HepG2 (cell line): ENCODE results near the gene TPPP3.

Source experiments
- CSRNP2 ChIP-seq: sonication (generic); formaldehyde crosslinking; conservative IDR thresholded peaks from 2 replicates; pipeline ENCODE4 v1.8.0; 2022; ENCODE audit warnings: low read depth, missing genetic modification reagents
- CTCF ChIP-seq: sonication (generic); formaldehyde crosslinking; IDR thresholded peaks from 2 replicates; pipeline ENCODE4 v1.5.0; 2020; ENCODE audit warnings: mild to moderate bottlenecking, missing genetic modification reagents, moderate library complexity
- EP300 ChIP-seq, 3 experiments: sonication (generic) in 1 of 3; formaldehyde crosslinking in 1 of 3; IDR thresholded peaks; 2 replicates each; pipeline versions ENCODE4 v1.5.1 to v1.6.1; 2011 to 2020; ENCODE audit warnings: low read depth in 2 of 3, low read length in 2 of 3, borderline replicate concordance in 1 of 3, improper control_type of control experiment in 1 of 3, mild to moderate bottlenecking in 1 of 3, missing genetic modification reagents in 1 of 3, moderate library complexity in 1 of 3
- ETS1 ChIP-seq: sonication (generic); formaldehyde crosslinking; IDR thresholded peaks from 2 replicates; pipeline ENCODE4 v1.4.0; 2020; ENCODE audit warnings: missing genetic modification reagents
- FOXM1 ChIP-seq: sonication (generic); formaldehyde crosslinking; IDR thresholded peaks from 2 replicates; pipeline ENCODE4 v1.5.0; 2020; ENCODE audit warnings: missing genetic modification reagents
- FOXP1 ChIP-seq, 2 experiments: fragments of 450-650 bp in 1 of 2; IDR thresholded peaks; 2 replicates each; pipeline ENCODE4 v1.6.1; 2017 to 2018; ENCODE audit warnings: antibody characterized with exemption in 1 of 2
- IRX3 ChIP-seq: sonication (generic); formaldehyde crosslinking; IDR thresholded peaks from 2 replicates; pipeline ENCODE4 v1.8.1; 2023; ENCODE audit warnings: mild to moderate bottlenecking, low read depth, missing genetic modification reagents, borderline replicate concordance
- POLR2A ChIP-seq, 2 experiments: IDR thresholded peaks; 2 replicates each; pipeline ENCODE4 v1.6.1; 2011; ENCODE audit warnings: low read depth in 2 of 2, low read length in 2 of 2, mild to moderate bottlenecking in 1 of 2, moderate library complexity in 1 of 2; ENCODE audit not compliant: insufficient read depth in 1 of 2
- TIGD3 ChIP-seq: sonication (generic); formaldehyde crosslinking; IDR thresholded peaks from 2 replicates; pipeline ENCODE4 v1.5.1; 2020; ENCODE audit warnings: mild to moderate bottlenecking, missing genetic modification reagents, borderline replicate concordance
- ZBTB43 ChIP-seq: sonication (generic); formaldehyde crosslinking; conservative IDR thresholded peaks from 2 replicates; pipeline ENCODE4 v1.4.0; 2020; ENCODE audit warnings: missing genetic modification reagents
- ZBTB7A ChIP-seq: sonication (generic); formaldehyde crosslinking; IDR thresholded peaks from 2 replicates; pipeline ENCODE4 v1.8.0; 2022; ENCODE audit warnings: mild to moderate bottlenecking, missing genetic modification reagents

- TF ChIP-seq ETS1, result no peak
- no peak for TF ChIP-seq CSRNP2
- TF ChIP-seq CTCF (CRISPR knock-in tag), result no peak; the same call in 1 of the 2 replicates
- TF ChIP-seq IRX3 (CRISPR knock-in tag), result no peak
- no peak for TF ChIP-seq FOXM1
- TF ChIP-seq POLR2A (IDR thresholded peaks at IDR 0.05; ENCODE audit: insufficient read depth in 1 of 2, low read depth in 2 of 2, low read length in 2 of 2), result no peak
- TF ChIP-seq EP300 (IDR thresholded peaks at IDR 0.05; ENCODE audit: low read depth in 2 of 2, low read length in 2 of 2), result no peak
- TF ChIP-seq EP300 (CRISPR knock-in tag; IDR thresholded peaks at IDR 0.05; ENCODE audit: borderline replicate concordance), result no peak
- TF ChIP-seq FOXP1 (IDR thresholded peaks at IDR 0.05), result no peak
- TF ChIP-seq FOXP1 (CRISPR knock-in tag; IDR thresholded peaks at IDR 0.05), result no peak
- no peak for TF ChIP-seq ZBTB43 (CRISPR knock-in tag)
- no peak for TF ChIP-seq TIGD3
- TF ChIP-seq ZBTB7A, result no peak
Measured at GRCh38 chr16:67399749-67400704, 6.7 kb upstream of the TPPP3 start.
